T-helper 1 cell treated with Interleukin-12 subunit alpha and Interleukin-12 subunit beta and Interleukin-4 antibody, amounts not matched to agents 30 μg/mL and 1 μg/mL, for 36 hours (primary cell): ENCODE measurements around the gene DEFB131B.

Experiments used
- H3K27ac Mint-ChIP-seq: one replicate; pipeline ENCODE4 v1.8.0; 2021; ENCODE audit warnings: mild to moderate bottlenecking, mixed read lengths
- H3K27me3 Mint-ChIP-seq: one replicate; pipeline ENCODE4 v1.8.0; 2021; ENCODE audit warnings: low read depth, mixed read lengths
- H3K36me3 Mint-ChIP-seq: one replicate; pipeline ENCODE4 v1.8.0; 2021; ENCODE audit warnings: low read depth, mixed read lengths
- H3K4me1 Mint-ChIP-seq: one replicate; pipeline ENCODE4 v1.8.0; 2021; ENCODE audit warnings: low read depth, mixed read lengths
- H3K4me3 Mint-ChIP-seq: one replicate; pipeline ENCODE4 v1.8.0; 2021; ENCODE audit warnings: mild to moderate bottlenecking, moderate library complexity, mixed read lengths
- H3K9me3 Mint-ChIP-seq: one replicate; pipeline ENCODE4 v1.8.0; 2021; ENCODE audit warnings: mixed read lengths

Gene DEFB131B

GRCh38 chr11:71929491-71929890 lies 51.2 kb downstream of the DEFB131B start:
- peaks cover 45% of the 10 kb centered on the region for H3K4me1 Mint-ChIP-seq
- H3K9me3 Mint-ChIP-seq, result no peaks in the 10 kb centered on the region
- peak overlapping the region; percentile 99 for H3K27ac Mint-ChIP-seq
- H3K36me3 Mint-ChIP-seq, result peaks cover 14% of the 10 kb centered on the region
- H3K27me3 Mint-ChIP-seq, result no peaks in the 10 kb centered on the region
- H3K4me3 Mint-ChIP-seq, result peak overlapping the region; percentile 95

GRCh38 chr11:71930556-71931244 lies 52.4 kb downstream of the DEFB131B start:
- Mint-ChIP-seq H3K27ac (no peak overlapping the region), H3K4me3 (peak overlapping the region; percentile 95), H3K27me3 (no peaks in the 10 kb centered on the region), H3K36me3 (peaks cover 10% of the 10 kb centered on the region), H3K4me1 (peaks cover 47% of the 10 kb centered on the region), H3K9me3 (no peaks in the 10 kb centered on the region)

- H3K4me3 Mint-ChIP-seq, result peak overlapping the region; percentile 95
Observed at GRCh38 chr11:71931245-71931602, 53.0 kb downstream of the DEFB131B start.

GRCh38 chr11:71933141-71933933 lies 55.1 kb downstream of the DEFB131B start:
- Mint-ChIP-seq H3K4me1 (peaks cover 43% of the 10 kb centered on the region), H3K27ac (no peak overlapping the region), H3K4me3 (no peak overlapping the region)

More at GRCh38 chr11:71931245-71931602, 53.0 kb downstream of the DEFB131B start:
- Mint-ChIP-seq H3K4me1 (peaks cover 47% of the 10 kb centered on the region), H3K27me3 (no peaks in the 10 kb centered on the region), H3K27ac (no peak overlapping the region), H3K36me3 (peaks cover 10% of the 10 kb centered on the region), H3K9me3 (no peaks in the 10 kb centered on the region)

More at GRCh38 chr11:71933141-71933933, 55.1 kb downstream of the DEFB131B start:
- Mint-ChIP-seq H3K27me3 (no peaks in the 10 kb centered on the region), H3K36me3 (peaks cover 12% of the 10 kb centered on the region), H3K9me3 (no peaks in the 10 kb centered on the region)
